GM12878 (cell line): ENCODE results near the gene BBS2. TPM values are rescaled to one million over a fixed set of nuclear protein-coding genes. Genes with fewer than 3 reads are reported as not detected.

Source experiments
- ATAC-seq: fragments of 200-7000 bp; cut with Tn5 transposase; 3 replicates; pipeline ENCODE4 v1.9.1; 2020; ENCODE audit warnings: mild to moderate bottlenecking, moderate library complexity
- BruUV-seq: library from RNA; stranded (reverse); fragments of 400-500 nt; replicated peaks from 2 replicates; lab custom pipeline; 2021; lab: Mats Ljungman, UMichigan
- CTCF ChIA-PET: fragments of 300-600 bp; sonication (Branson Sonifier 250); formaldehyde crosslinking; extraction: SDS; loops from one replicate; lab custom pipeline; 2021; ENCODE audit warnings: inconsistent platforms; lab: Yijun Ruan, JAX
- POLR2A ChIA-PET: fragments of 350-600 bp; formaldehyde crosslinking; extraction: SDS; loops from one replicate; lab custom pipeline; 2021; ENCODE audit warnings: inconsistent platforms; lab: Charles Lee
- RAD21 ChIA-PET: fragments of 300-600 bp; sonication (Branson Sonifier 250); formaldehyde crosslinking; loops from one replicate; lab custom pipeline; 2023; ENCODE audit warnings: antibody characterized with exemption; ENCODE audit not compliant: unreplicated experiment; lab: Charles Lee
- SMC1A ChIA-PET: fragments of 300-600 bp; sonication (Branson Sonifier 250); formaldehyde crosslinking; loops from one replicate; lab custom pipeline; 2023; ENCODE audit not compliant: unreplicated experiment, uncharacterized antibody; lab: Charles Lee
- DNase-seq: peaks from one replicate; pipeline ENCODE4 v3.0.0-alpha.2; 2011; ENCODE audit warnings: low read depth, low spot score
- FAIRE-seq: peaks from 3 replicates; lab custom pipeline; 2011; peaks lifted over from hg19 to GRCh38; lab: Jason Lieb, UNC
- H2AFZ ChIP-seq: 2 replicates; pipeline ENCODE4 v1.6.0; 2011; ENCODE audit warnings: low read depth, low read length, control low read depth; ENCODE audit not compliant: control insufficient read depth
- H3K27ac ChIP-seq: 2 replicates; pipeline ENCODE4 v1.5.1; 2011; ENCODE audit warnings: control low read depth; ENCODE audit not compliant: control insufficient read depth, insufficient read depth
- H3K27me3 ChIP-seq, 2 experiments: replicated peaks in 1 of 2; 2 replicates each; pipeline versions ENCODE4 v1.6.0 to v1.6.1; 2011; ENCODE audit warnings: low read length in 1 of 2; ENCODE audit not compliant: control insufficient read depth in 2 of 2, insufficient read depth in 2 of 2
- H3K36me3 ChIP-seq, 2 experiments: 2 replicates each; pipeline ENCODE4 v1.5.1; 2011; ENCODE audit warnings: low read length in 1 of 2; ENCODE audit not compliant: control insufficient read depth in 2 of 2, insufficient read depth in 2 of 2
- H3K4me1 ChIP-seq: 2 replicates; pipeline ENCODE4 v1.6.1; 2011; ENCODE audit warnings: mild to moderate bottlenecking, low read length, moderate library complexity, mixed read lengths; ENCODE audit not compliant: control insufficient read depth, insufficient read depth
- H3K4me2 ChIP-seq: 2 replicates; pipeline ENCODE4 v1.6.0; 2011; ENCODE audit warnings: control low read depth; ENCODE audit not compliant: control insufficient read depth, insufficient read depth
- H3K4me3 ChIP-seq: fragments of 200-600 bp; sonication (generic); 2 replicates; pipeline ENCODE4 v1.5.1; 2016
- H3K79me2 ChIP-seq: 2 replicates; pipeline ENCODE4 v1.6.0; 2011; ENCODE audit warnings: low read length; ENCODE audit not compliant: control insufficient read depth, insufficient read depth
- H3K9ac ChIP-seq: 2 replicates; pipeline ENCODE4 v1.8.0; 2011; ENCODE audit warnings: low read length, control low read depth, mixed read lengths; ENCODE audit not compliant: control insufficient read depth, insufficient read depth
- H3K9me3 ChIP-seq: replicated peaks from 3 replicates; pipeline ENCODE4 v1.5.1; 2011; ENCODE audit warnings: mild to moderate bottlenecking, low read length; ENCODE audit not compliant: control insufficient read depth, insufficient read depth
- H4K20me1 ChIP-seq: 2 replicates; pipeline ENCODE4 v1.6.0; 2011; ENCODE audit not compliant: control insufficient read depth, insufficient read depth
- IKZF2 ChIP-seq, 2 experiments: fragments of 450-650 bp; IDR thresholded peaks; 2 replicates each; pipeline ENCODE4 v1.6.1; 2017; ENCODE audit warnings: mild to moderate bottlenecking in 2 of 2, moderate library complexity in 2 of 2
- MEF2A ChIP-seq: IDR thresholded peaks from 2 replicates; pipeline ENCODE4 v1.6.1; 2011; ENCODE audit warnings: low read depth, mild to moderate bottlenecking, low read length, moderate library complexity; ENCODE audit not compliant: insufficient read depth
- MXI1 ChIP-seq: fragments of 150-350 bp; IDR thresholded peaks from 2 replicates; pipeline ENCODE4 v1.6.1; 2011; ENCODE audit warnings: low read depth, mild to moderate bottlenecking, inconsistent platforms, low read length, improper control_type of control experiment
- RELA ChIP-seq: fragments of 450-650 bp; IDR thresholded peaks from 2 replicates; pipeline ENCODE4 v1.8.0; 2014; ENCODE audit warnings: borderline replicate concordance; ENCODE audit not compliant: partially characterized antibody
- SIX5 ChIP-seq: IDR thresholded peaks from 2 replicates; pipeline ENCODE4 v1.6.1; 2011; ENCODE audit warnings: mild to moderate bottlenecking, low read depth, low read length, moderate library complexity; ENCODE audit not compliant: severe bottlenecking
- SREBF2 ChIP-seq: IDR thresholded peaks from 2 replicates; pipeline ENCODE4 v1.6.1; 2012; ENCODE audit warnings: mild to moderate bottlenecking, low read length
- SUPT20H ChIP-seq: IDR thresholded peaks from 2 replicates; pipeline ENCODE4 v1.6.1; 2011; ENCODE audit warnings: low read depth, mild to moderate bottlenecking, low read length, moderate library complexity, borderline replicate concordance; ENCODE audit not compliant: control insufficient read depth
- SUZ12 ChIP-seq: fragments of 200-600 bp; sonication (generic); IDR thresholded peaks from one replicate; pipeline ENCODE4 v1.6.1; 2018; ENCODE audit warnings: antibody characterized with exemption, mild to moderate bottlenecking; ENCODE audit not compliant: unreplicated experiment
- TBL1XR1 ChIP-seq: IDR thresholded peaks from 2 replicates; pipeline ENCODE4 v1.6.1; 2012; ENCODE audit warnings: low read depth, low read length, improper control_type of control experiment
- ZSCAN29 ChIP-seq: fragments of 450-650 bp; IDR thresholded peaks from 2 replicates; pipeline ENCODE4 v1.6.1; 2017; ENCODE audit warnings: mild to moderate bottlenecking, moderate library complexity
- in situ Hi-C: fragments of 300-500 bp; cut with MboI; formaldehyde crosslinking; loops from 9 replicates; pipeline ENCODE4 v1.14.3; 2018; ENCODE audit warnings: mixed read lengths
- intact Hi-C: fragments of 100-400 bp; cut with micrococcal nuclease; formaldehyde crosslinking; loops from one replicate; pipeline ENCODE4 v1.14.2; 2022; ENCODE audit not compliant: unreplicated experiment
- polyA plus RNA-seq, 11 experiments: library from polyadenylated mRNA; depleted of rRNA in 4 of 11; unstranded in 6 of 11; stranded (reverse) in 5 of 11; fragments of >200 nt; fragmentation: Nextera tagmentation in 4 of 11; fragmentation: Illumina TruSeq in 1 of 11; extraction: Ambion mirVana in 4 of 11; extraction: Trizol in 1 of 11; gene quantifications; 1 replicate in 1 of 11; 2 replicates in 10 of 11; pipeline versions ENCODE4 v1.2.1 to v1.2.3, GENCODE V29; 2011 to 2016; ENCODE audit warnings: inconsistent platforms in 2 of 11, missing spikeins in 2 of 11, low read depth in 1 of 11
- total RNA-seq, 4 experiments: library from RNA; depleted of rRNA in 3 of 4; stranded (reverse); fragments of >200 nt in 3 of 4; fragmentation: Illumina TruSeq in 1 of 4; extraction: Trizol in 1 of 4; gene quantifications; 2 replicates each; pipeline versions ENCODE4 v1.2.1 to v1.2.3, GENCODE V29; 2013 to 2021
- TF ChIP-seq, protein P1 (sequence below): fragments of 450-650 bp; IDR thresholded peaks from 2 replicates; pipeline ENCODE4 v1.6.1; 2017; ENCODE audit warnings: low read depth, mild to moderate bottlenecking, moderate library complexity
- TF ChIP-seq, protein P2 (sequence below): fragments of 450-650 bp; IDR thresholded peaks from 2 replicates; pipeline ENCODE4 v1.6.1; 2018; ENCODE audit warnings: mild to moderate bottlenecking, low read depth, moderate library complexity; ENCODE audit not compliant: partially characterized antibody
- TF ChIP-seq, protein P3 (sequence below): fragments of 150-350 bp; IDR thresholded peaks from 2 replicates; pipeline ENCODE4 v1.6.1; 2016; ENCODE audit warnings: low read depth, low read length

BBS2 gene
- total and polyA plus RNA-seq, 10 of the 15 experiments (the other 5 are each of a cell fraction or from before 2014, with no cell fraction given), result 4.9 to 38.3 (median 16.4) TPM

DNA sequence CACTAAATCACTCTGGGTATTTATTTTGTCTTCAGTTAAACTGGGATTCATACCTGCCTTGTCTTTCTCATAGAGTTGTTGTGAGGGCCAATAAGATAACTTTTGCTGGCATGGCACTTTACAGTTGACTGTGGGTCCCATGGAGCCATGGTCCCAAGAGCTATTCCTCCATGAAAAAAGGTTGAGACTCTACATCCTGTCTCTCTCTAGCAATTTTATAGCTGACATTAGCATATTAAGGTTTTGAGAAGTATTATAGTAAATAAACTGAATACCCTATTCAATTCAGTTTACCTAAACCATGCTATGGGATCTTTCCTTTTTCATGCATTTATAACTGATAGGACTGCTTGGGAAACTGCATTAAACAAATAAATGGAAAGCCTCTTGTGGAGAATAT is 51.0 kb downstream of the BBS2 start:
- no peaks in the 10 kb centered on the region for H3K9me3 ChIP-seq
- RAD21 ChIA-PET, result no interaction called here
- no peak overlapping the region for H3K4me3 ChIP-seq
- no peak overlapping the region for H2AFZ ChIP-seq
- in situ Hi-C loops (no loop called here), intact Hi-C loops (no loop called here)
- no peak for FAIRE-seq
- ATAC-seq, result no peak
- DNase-seq, result no peak
- H3K9ac ChIP-seq, result no peak overlapping the region
- H3K4me1 ChIP-seq, result no peaks in the 10 kb centered on the region
- POLR2A ChIA-PET, result no interaction called here
- BruUV-seq, result no TSS peak
- TF ChIP-seq SUZ12 (no peak), TBL1XR1 (no peak), SIX5 (no peak), SREBF2 (no peak), SUPT20H (no peak), MEF2A (no peak), RELA (no peak), MXI1 (no peak), ZSCAN29 (no peak), IKZF2 (IDR thresholded peaks at IDR 0.05) (no peak)
- TF ChIP-seq, protein P1, sequence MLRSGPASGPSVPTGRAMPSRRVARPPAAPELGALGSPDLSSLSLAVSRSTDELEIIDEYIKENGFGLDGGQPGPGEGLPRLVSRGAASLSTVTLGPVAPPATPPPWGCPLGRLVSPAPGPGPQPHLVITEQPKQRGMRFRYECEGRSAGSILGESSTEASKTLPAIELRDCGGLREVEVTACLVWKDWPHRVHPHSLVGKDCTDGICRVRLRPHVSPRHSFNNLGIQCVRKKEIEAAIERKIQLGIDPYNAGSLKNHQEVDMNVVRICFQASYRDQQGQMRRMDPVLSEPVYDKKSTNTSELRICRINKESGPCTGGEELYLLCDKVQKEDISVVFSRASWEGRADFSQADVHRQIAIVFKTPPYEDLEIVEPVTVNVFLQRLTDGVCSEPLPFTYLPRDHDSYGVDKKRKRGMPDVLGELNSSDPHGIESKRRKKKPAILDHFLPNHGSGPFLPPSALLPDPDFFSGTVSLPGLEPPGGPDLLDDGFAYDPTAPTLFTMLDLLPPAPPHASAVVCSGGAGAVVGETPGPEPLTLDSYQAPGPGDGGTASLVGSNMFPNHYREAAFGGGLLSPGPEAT, result no peak
- TF ChIP-seq, protein P2, sequence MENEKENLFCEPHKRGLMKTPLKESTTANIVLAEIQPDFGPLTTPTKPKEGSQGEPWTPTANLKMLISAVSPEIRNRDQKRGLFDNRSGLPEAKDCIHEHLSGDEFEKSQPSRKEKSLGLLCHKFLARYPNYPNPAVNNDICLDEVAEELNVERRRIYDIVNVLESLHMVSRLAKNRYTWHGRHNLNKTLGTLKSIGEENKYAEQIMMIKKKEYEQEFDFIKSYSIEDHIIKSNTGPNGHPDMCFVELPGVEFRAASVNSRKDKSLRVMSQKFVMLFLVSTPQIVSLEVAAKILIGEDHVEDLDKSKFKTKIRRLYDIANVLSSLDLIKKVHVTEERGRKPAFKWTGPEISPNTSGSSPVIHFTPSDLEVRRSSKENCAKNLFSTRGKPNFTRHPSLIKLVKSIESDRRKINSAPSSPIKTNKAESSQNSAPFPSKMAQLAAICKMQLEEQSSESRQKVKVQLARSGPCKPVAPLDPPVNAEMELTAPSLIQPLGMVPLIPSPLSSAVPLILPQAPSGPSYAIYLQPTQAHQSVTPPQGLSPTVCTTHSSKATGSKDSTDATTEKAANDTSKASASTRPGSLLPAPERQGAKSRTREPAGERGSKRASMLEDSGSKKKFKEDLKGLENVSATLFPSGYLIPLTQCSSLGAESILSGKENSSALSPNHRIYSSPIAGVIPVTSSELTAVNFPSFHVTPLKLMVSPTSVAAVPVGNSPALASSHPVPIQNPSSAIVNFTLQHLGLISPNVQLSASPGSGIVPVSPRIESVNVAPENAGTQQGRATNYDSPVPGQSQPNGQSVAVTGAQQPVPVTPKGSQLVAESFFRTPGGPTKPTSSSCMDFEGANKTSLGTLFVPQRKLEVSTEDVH, result no peak
- TF ChIP-seq, protein P3, sequence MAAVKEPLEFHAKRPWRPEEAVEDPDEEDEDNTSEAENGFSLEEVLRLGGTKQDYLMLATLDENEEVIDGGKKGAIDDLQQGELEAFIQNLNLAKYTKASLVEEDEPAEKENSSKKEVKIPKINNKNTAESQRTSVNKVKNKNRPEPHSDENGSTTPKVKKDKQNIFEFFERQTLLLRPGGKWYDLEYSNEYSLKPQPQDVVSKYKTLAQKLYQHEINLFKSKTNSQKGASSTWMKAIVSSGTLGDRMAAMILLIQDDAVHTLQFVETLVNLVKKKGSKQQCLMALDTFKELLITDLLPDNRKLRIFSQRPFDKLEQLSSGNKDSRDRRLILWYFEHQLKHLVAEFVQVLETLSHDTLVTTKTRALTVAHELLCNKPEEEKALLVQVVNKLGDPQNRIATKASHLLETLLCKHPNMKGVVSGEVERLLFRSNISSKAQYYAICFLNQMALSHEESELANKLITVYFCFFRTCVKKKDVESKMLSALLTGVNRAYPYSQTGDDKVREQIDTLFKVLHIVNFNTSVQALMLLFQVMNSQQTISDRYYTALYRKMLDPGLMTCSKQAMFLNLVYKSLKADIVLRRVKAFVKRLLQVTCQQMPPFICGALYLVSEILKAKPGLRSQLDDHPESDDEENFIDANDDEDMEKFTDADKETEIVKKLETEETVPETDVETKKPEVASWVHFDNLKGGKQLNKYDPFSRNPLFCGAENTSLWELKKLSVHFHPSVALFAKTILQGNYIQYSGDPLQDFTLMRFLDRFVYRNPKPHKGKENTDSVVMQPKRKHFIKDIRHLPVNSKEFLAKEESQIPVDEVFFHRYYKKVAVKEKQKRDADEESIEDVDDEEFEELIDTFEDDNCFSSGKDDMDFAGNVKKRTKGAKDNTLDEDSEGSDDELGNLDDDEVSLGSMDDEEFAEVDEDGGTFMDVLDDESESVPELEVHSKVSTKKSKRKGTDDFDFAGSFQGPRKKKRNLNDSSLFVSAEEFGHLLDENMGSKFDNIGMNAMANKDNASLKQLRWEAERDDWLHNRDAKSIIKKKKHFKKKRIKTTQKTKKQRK, result no peak
- H3K36me3 ChIP-seq, result peaks cover 5 to 49% of the 10 kb centered on the region in 2 experiments
- no peak overlapping the region for H3K27ac ChIP-seq
- SMC1A ChIA-PET, result no interaction called here
- no peaks in the 10 kb centered on the region for H3K27me3 ChIP-seq
- H3K79me2 ChIP-seq, result no peaks in the 10 kb centered on the region
- CTCF ChIA-PET, result no interaction called here
- no peak overlapping the region for H3K4me2 ChIP-seq
- no peaks in the 10 kb centered on the region for H4K20me1 ChIP-seq
